Heart right ventricle (tissue), 16 donors: Measurements from ENCODE around the gene KLHL22. TPM values are rescaled to one million over a fixed set of nuclear protein-coding genes. Genes with fewer than 3 reads are reported as not detected.
A peak's percentile ranks its signal among the peaks of the same experiment; 100 is the strongest.

Experiments used
- ATAC-seq, 8 donors: fragments of 200-7000 bp; cut with Tn5 transposase; one replicate each; pipeline ENCODE4 v1.9.1; 2020; ENCODE audit warnings: mild to moderate bottlenecking in 8 of 8, moderate library complexity in 8 of 8, moderate number of reproducible peaks in 1 of 8
- DNase-seq, 2 donors: peaks; one replicate each; pipeline ENCODE4 v3.0.0-alpha.2; 2020
- H3K27ac ChIP-seq, 10 donors: fragments of 200-600 bp; sonication (generic) in 2 of 10; one replicate each; pipeline versions ENCODE4 v1.5.0 to v1.8.0; 2020 to 2022; ENCODE audit warnings: mild to moderate bottlenecking in 3 of 10
- H3K27me3 ChIP-seq, 7 donors: fragments of 200-600 bp; one replicate each; pipeline ENCODE4 v1.8.0; 2021 to 2022; ENCODE audit warnings: mild to moderate bottlenecking in 2 of 7
- H3K36me3 ChIP-seq, 9 donors: fragments of 200-600 bp; sonication (generic) in 1 of 9; one replicate each; pipeline versions ENCODE4 v1.5.0 to v1.8.0; 2020 to 2022; ENCODE audit warnings: mild to moderate bottlenecking in 2 of 9
- H3K4me1 ChIP-seq, 9 donors: fragments of 200-600 bp; sonication (generic) in 1 of 9; one replicate each; pipeline versions ENCODE4 v1.5.0 to v1.8.0; 2020 to 2022; ENCODE audit warnings: mild to moderate bottlenecking in 4 of 9
- H3K4me3 ChIP-seq, 10 donors: fragments of 200-600 bp; sonication (generic) in 2 of 10; one replicate each; pipeline versions ENCODE4 v1.5.0 to v1.8.0; 2020 to 2022; ENCODE audit warnings: mild to moderate bottlenecking in 7 of 10, moderate library complexity in 2 of 10
- H3K9me3 ChIP-seq, 11 donors: fragments of 200-600 bp in 10 of 11; sonication (generic) in 2 of 11; one replicate each; pipeline versions ENCODE4 v1.5.0 to v1.8.0; 2013 to 2022; ENCODE audit warnings: mild to moderate bottlenecking in 2 of 11, control low read depth in 1 of 11, moderate library complexity in 1 of 11
- WGBS, 2 donors: extraction: QIAGEN DNeasy Blood & Tissue Kit; methylation state at CpG; one replicate each; pipeline ENCODE4 v1.1.7; 2013; ENCODE audit warnings: inconsistent platforms in 1 of 2; 5-methylcytosine and 5-hydroxymethylcytosine counted together
- intact Hi-C, 10 donors: fragments of 100-400 bp; cut with DNase I; formaldehyde crosslinking; loops; one replicate each; pipeline versions ENCODE4 v1.11.1 to v1.14.2; 2022
- polyA plus RNA-seq, 2 donors: library from polyadenylated mRNA; stranded (reverse); fragments of 200-250 nt; gene quantifications; one replicate each; pipeline ENCODE4 v1.2.3, GENCODE V29; 2013
- total RNA-seq, 10 donors: library from RNA; stranded (reverse); fragmentation: NEBNext Ultra II Directional in 3 of 10; extraction: Animal tissue kit (Norgen Biotek cat#: 25700) in 3 of 10; gene quantifications; one replicate each; pipeline versions ENCODE4 v1.2.1 to v1.2.4, GENCODE V29; 2021 to 2023
- TF ChIP-seq, protein P1 (sequence below), 9 donors: fragments of 200-600 bp; sonication (generic) in 2 of 9; IDR thresholded peaks; one replicate each; pipeline versions ENCODE4 v1.5.0 to v1.8.0; 2021 to 2022; ENCODE audit warnings: antibody characterized with exemption in 9 of 9, mild to moderate bottlenecking in 5 of 9, moderate library complexity in 1 of 9
- donor health status: Arrhythmogenic right ventricular cardiomyopathy.
- donor health status: ischemic (EF 13 %, LVEDD 7.1; RV severe dilation, severe dysfunction).
- donor health status: healthy with polysubstance abuse.
- donor health status: DM: no; HTN: yes; CAD: no.
- donor health status: DM: no; HTN: no; CAD: no.
- donor health status: ischemic (EF 25% LVEDD 6.9; RV normal size, moderate dysfunction).
- donor health status: ischemic (EF 25% LVEDD 5.7; RV mildly dilated, moderate dysfunction).
- donor health status: healthy.
- donor health status: DM: yes; HTN: yes; CAD: no.
- donor health status: Ischemic cardiomyopathy.
- donor health status: ischemic (EF 35%, LVEDD 5.7; RV mildly dilated, moderate dysfunction).
- donor health status: nonischemic (EF 11% LVEDD 7.7; RV severe dilation, severe dysfunction).
- donor health status: DM: yes; HTN: yes; CAD: no.
- donor health status: PGD.
- donor health status: ischemic (EF 29% LVEDD 5.4; RV normal size, mild dysfunction).
- donor health status: nonischemic (EF 23%, LVEDD 6.1; RV moderate dilation, normal function).

Gene KLHL22
- total and polyA plus RNA-seq, 12 donors = 11.3 to 29.3 (median 17.3) TPM

DNA sequence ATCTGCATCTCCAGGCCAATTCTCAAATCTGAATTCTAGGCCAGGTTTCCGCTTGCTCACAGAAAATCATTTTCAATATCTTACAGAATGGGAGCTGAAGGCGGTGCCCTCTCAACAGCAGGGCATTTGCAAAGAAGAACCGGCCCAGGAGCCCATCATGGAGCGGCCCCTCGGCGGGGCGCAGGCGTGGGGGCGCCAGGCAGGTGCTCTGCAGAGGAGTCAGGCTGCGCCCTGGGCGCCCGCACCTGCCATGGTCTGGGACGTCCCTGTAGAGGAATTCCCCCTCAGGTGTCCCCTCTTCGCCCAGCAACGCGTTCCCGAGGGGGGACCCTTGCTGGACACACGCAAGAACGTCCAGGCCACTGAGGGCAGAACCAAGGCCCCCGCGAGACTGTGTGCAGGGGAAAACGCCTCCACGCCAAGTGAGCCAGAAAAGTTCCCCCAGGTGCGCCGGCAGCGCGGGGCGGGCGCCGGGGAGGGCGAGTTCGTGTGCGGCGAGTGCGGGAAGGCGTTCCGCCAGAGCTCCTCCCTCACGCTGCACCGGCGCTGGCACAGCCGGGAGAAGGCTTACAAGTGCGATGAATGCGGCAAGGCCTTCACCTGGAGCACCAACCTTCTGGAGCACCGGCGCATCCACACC, 90.2 kb downstream of the KLHL22 start:
- no peak overlapping the region for H3K27ac ChIP-seq
- no peak for DNase-seq
- no peaks in the 10 kb centered on the region for H3K4me1 ChIP-seq
- TF ChIP-seq, protein P1, sequence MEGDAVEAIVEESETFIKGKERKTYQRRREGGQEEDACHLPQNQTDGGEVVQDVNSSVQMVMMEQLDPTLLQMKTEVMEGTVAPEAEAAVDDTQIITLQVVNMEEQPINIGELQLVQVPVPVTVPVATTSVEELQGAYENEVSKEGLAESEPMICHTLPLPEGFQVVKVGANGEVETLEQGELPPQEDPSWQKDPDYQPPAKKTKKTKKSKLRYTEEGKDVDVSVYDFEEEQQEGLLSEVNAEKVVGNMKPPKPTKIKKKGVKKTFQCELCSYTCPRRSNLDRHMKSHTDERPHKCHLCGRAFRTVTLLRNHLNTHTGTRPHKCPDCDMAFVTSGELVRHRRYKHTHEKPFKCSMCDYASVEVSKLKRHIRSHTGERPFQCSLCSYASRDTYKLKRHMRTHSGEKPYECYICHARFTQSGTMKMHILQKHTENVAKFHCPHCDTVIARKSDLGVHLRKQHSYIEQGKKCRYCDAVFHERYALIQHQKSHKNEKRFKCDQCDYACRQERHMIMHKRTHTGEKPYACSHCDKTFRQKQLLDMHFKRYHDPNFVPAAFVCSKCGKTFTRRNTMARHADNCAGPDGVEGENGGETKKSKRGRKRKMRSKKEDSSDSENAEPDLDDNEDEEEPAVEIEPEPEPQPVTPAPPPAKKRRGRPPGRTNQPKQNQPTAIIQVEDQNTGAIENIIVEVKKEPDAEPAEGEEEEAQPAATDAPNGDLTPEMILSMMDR (IDR thresholded peaks at IDR 0.05) = no peak
- peak in 1 of 8 donors; percentile 38 for ATAC-seq
- H3K27me3 ChIP-seq = no peaks in the 10 kb centered on the region
- 97% methylated on average over 45 of the region's 45 CpGs for WGBS, 2 donors
- no peaks in the 10 kb centered on the region for H3K9me3 ChIP-seq
- H3K4me3 ChIP-seq = no peak overlapping the region
- H3K36me3 ChIP-seq = peaks cover 0 to 66% (median 20%) of the 10 kb centered on the region in 9 donors
- intact Hi-C loops = no loop called here

DNA sequence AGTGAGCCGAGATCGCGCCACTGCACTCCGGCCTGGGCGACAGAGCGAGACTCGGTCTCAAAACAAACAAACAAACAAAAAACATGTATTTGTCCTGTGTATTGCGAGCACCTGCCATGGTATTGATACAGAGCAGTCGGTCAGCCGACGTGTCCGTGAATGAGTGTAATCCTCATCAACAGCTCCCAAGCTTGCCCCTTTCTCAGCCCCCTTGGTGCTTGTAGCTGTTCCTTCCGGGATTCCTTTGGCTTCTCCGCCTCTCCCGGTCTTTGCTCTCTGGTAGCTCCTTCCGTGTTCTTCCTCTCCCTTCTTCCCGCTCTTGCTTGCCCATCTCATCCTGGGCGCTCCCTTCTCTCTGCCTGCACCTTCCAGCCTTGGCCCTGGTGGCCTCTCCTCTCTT, 90.7 kb downstream of the KLHL22 start:
- no peaks in the 10 kb centered on the region for H3K9me3 ChIP-seq
- DNase-seq (no peak), ATAC-seq (no peak)
- H3K27me3 ChIP-seq = no peaks in the 10 kb centered on the region
- intact Hi-C loops = no loop called here
- WGBS, 2 donors = 96 to 97% methylated on average over 18 of the region's 18 CpGs
- H3K4me1 ChIP-seq = no peaks in the 10 kb centered on the region
- H3K27ac ChIP-seq = no peak overlapping the region
- H3K4me3 ChIP-seq = no peak overlapping the region
- TF ChIP-seq, protein P1 (IDR thresholded peaks at IDR 0.05) = no peak
- H3K36me3 ChIP-seq = peaks cover 0 to 66% (median 20%) of the 10 kb centered on the region in 9 donors

DNA sequence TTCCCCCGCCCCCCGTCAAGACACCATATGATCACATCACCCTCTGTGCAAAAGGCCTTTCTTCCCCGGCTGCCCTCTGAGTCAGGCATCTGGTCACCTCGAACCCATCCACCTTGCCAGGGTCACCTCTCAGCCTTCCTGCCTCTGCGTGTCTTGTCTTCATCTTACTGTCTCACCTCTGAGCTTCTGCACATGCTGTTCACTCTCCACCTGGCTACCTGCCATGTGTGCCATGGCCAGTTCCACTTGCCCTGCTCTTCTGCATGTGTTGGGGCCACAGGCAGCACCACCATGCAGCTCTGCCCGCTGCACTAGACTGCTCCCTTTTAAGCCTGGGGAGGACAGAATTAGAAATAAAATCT, 91.8 kb downstream of the KLHL22 start:
- ATAC-seq (no peak), DNase-seq (no peak)
- intact Hi-C loops = no loop called here
- 93 to 98% methylated on average over 6 of the region's 6 CpGs for WGBS, 2 donors
- H3K36me3 ChIP-seq = peaks cover 0 to 66% (median 20%) of the 10 kb centered on the region in 9 donors
- H3K4me1 ChIP-seq = no peaks in the 10 kb centered on the region
- no peaks in the 10 kb centered on the region for H3K27me3 ChIP-seq
- H3K9me3 ChIP-seq = no peaks in the 10 kb centered on the region
- TF ChIP-seq, protein P1 (IDR thresholded peaks at IDR 0.05) = no peak
- no peak overlapping the region for H3K4me3 ChIP-seq
- H3K27ac ChIP-seq = peak overlapping the region in 1 of 10 donors; percentile 1

DNA sequence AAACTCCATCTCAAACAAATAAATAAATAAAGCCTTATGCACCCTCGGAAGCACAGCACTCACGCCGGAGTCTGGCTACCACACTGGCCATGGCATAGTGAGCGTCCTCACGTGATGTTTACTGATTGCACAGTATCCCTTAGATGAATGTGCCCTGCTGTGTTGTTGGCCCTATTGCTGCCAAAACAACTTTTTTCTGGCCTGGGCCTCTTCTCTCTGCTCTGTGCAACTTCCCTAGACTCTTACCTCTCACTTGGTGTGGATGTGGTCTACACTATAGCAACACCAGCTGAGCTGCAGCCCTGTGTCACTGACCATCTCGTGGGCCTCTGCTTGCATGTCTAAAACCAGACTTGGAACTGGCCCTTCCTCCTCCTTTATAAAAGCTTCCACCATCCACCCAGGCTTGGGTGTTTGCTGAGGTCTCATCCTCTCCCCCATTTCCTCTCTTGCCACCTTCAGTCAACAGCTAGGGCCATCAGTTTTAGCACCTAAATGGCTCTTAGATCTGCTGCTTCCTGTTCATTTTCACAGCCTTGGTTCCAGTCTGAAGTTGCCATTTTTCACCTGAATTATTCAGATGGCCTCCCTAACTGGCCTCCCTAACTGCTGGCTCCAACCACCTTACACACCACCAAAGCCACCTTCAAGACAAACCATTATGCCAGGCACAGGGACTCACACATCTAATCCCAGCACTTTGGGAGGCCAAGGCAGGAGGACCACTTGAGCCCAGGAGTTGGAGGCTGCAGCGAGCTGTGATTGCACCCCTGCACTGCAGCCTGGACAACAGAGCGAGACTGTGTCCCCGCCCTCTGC, 92.4 kb downstream of the KLHL22 start:
- no peaks in the 10 kb centered on the region for H3K9me3 ChIP-seq
- peak overlapping the region in 1 of 10 donors; percentile 1 for H3K27ac ChIP-seq
- ATAC-seq (peak in 1 of 8 donors; percentile 14), DNase-seq (no peak)
- 95% methylated on average over 9 of the region's 9 CpGs for WGBS, 2 donors
- no peak overlapping the region for H3K4me3 ChIP-seq
- H3K36me3 ChIP-seq = peaks cover 0 to 63% (median 20%) of the 10 kb centered on the region in 9 donors
- TF ChIP-seq, protein P1 (IDR thresholded peaks at IDR 0.05) = no peak
- no peaks in the 10 kb centered on the region for H3K4me1 ChIP-seq
- intact Hi-C loops = no loop called here
- H3K27me3 ChIP-seq = no peaks in the 10 kb centered on the region
